ENCODE measurements around the gene KCNQ1OT1. TPM values are rescaled to one million over a fixed set of nuclear protein-coding genes. Genes with fewer than 3 reads are reported as not detected.

KCNQ1OT1 gene
- total and polyA plus RNA-seq, 10 donors = 0.02 to 3.1 (median 1.7) TPM

DNA sequence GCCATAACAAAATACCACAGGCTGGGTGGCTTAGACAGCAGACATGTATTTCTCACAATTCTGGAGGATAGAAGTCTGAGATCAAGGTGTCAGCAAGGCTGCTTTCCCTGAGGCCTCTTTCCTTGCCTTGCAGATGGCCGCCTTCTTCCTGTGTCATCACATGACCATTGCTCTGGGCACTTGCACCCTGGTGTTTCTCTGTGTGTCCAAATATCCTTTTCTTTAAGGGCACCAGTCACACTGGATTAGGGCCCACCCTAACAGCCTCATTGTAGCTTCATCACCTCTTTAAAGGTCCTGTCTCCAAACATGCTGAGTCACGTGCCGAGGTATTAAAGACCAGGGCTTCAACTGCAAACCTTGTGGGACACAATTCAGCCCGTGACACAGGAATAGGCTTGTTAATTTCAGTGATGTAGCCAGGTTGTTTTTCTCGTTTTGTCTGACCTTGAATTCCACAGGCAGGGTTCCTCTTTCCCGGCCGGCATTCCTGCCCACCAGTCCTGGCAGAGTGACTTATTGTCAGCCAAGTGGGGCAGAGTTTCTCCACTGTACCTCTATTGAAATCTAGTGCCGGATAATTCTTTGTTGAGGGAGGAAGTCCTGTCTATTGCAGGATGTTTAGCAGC lies 100.1 kb downstream of the KCNQ1OT1 start:
- Histone ChIP-seq H3K27me3 (replicated peaks in 1 of 7) (no peaks in the 10 kb centered on the region), H3K4me3 (no peak overlapping the region), H3K4me1 (no peaks in the 10 kb centered on the region), H3K27ac (peak overlapping the region in 2 of 8 donors; percentile 34 to 54), H3K36me3 (peaks cover 0 to 13% (median 0%) of the 10 kb centered on the region in 6 donors), H3K9me3 (peaks cover 3 to 35% (median 20%) of the 10 kb centered on the region in 8 donors)
- intact Hi-C loops (cut with DNase I; ENCODE audit: low total_unique reads) = no loop called here
- TF ChIP-seq, protein P1, sequence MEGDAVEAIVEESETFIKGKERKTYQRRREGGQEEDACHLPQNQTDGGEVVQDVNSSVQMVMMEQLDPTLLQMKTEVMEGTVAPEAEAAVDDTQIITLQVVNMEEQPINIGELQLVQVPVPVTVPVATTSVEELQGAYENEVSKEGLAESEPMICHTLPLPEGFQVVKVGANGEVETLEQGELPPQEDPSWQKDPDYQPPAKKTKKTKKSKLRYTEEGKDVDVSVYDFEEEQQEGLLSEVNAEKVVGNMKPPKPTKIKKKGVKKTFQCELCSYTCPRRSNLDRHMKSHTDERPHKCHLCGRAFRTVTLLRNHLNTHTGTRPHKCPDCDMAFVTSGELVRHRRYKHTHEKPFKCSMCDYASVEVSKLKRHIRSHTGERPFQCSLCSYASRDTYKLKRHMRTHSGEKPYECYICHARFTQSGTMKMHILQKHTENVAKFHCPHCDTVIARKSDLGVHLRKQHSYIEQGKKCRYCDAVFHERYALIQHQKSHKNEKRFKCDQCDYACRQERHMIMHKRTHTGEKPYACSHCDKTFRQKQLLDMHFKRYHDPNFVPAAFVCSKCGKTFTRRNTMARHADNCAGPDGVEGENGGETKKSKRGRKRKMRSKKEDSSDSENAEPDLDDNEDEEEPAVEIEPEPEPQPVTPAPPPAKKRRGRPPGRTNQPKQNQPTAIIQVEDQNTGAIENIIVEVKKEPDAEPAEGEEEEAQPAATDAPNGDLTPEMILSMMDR (IDR thresholded peaks at IDR 0.05 in 8 of 11, conservative IDR thresholded peaks at IDR 0.05 in 3 of 11) = no peak
- TF ChIP-seq POLR2A (IDR thresholded peaks at IDR 0.05) = no peak
- no peak for TF ChIP-seq POLR2AphosphoS5 (IDR thresholded peaks at IDR 0.05)
- WGBS, 5 donors = 73 to 84% (median 75%) methylated on average over 6 to 8 of the region's 8 CpGs
- DNase-seq = no peak

DNA sequence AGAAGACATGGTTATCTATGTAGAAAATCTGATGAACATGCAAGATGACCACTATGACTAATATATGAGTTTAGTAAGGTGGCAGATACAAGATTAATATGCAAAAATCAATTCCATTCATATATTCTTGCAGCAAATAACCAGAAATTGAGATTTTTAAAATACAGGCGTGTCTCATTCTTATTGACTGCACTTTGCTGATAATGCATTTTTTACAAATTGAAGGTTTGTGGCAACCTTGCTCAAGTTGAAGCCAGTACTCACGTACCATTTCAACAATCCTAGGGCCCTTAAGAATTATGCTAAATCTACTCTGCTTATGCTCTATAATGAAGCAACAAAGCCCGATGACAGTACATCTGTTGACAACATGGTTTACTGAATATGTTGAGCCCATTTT lies 104.6 kb downstream of the KCNQ1OT1 start:
- no peaks in the 10 kb centered on the region for H3K4me1 ChIP-seq
- TF ChIP-seq, protein P1 (IDR thresholded peaks at IDR 0.05 in 8 of 11, conservative IDR thresholded peaks at IDR 0.05 in 3 of 11) = no peak
- TF ChIP-seq POLR2A (IDR thresholded peaks at IDR 0.05) = no peak
- no peak for TF ChIP-seq POLR2AphosphoS5 (IDR thresholded peaks at IDR 0.05)
- WGBS, 5 donors = 86 to 95% (median 90%) methylated on average over 3 of the region's 3 CpGs

DNA sequence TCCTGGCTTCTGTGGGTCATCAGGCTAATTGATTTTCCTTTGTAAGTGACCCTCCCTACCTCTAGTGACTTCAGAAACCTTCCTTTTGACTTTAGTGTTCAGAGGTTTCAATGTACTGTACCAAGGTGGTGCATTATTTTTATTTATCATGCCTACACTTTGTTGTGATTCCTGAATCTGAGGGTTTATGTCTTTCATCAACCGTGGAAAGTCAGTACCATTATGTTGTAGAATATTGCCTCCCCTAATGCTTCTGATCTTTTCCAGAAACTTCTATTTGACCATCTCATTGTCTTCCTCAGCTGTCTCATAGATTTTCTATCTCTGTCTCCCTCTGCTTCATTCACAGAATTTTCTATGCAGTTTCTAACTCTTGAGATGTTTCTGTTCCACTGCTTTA lies 105.5 kb downstream of the KCNQ1OT1 start:
- no peak for DNase-seq
- Histone ChIP-seq H3K4me1 (no peaks in the 10 kb centered on the region), H3K4me3 (no peak overlapping the region), H3K27ac (no peak overlapping the region), H3K9me3 (peaks cover 3 to 42% (median 19%) of the 10 kb centered on the region in 8 donors), H3K27me3 (replicated peaks in 1 of 7) (no peaks in the 10 kb centered on the region), H3K36me3 (peaks cover 0 to 58% (median 0%) of the 10 kb centered on the region in 6 donors)
- WGBS, 5 donors = 88 to 100% (median 94%) methylated on average over 1 of the region's 1 CpG
- no peak for TF ChIP-seq POLR2A (IDR thresholded peaks at IDR 0.05)
- TF ChIP-seq POLR2AphosphoS5 (IDR thresholded peaks at IDR 0.05) = no peak
- TF ChIP-seq, protein P1 (IDR thresholded peaks at IDR 0.05 in 8 of 11, conservative IDR thresholded peaks at IDR 0.05 in 3 of 11) = no peak
- intact Hi-C loops (cut with DNase I; ENCODE audit: low total_unique reads) = no loop called here

More for the DNA sequence above, 104.6 kb downstream of the KCNQ1OT1 start:
- peaks cover 0 to 49% (median 0%) of the 10 kb centered on the region in 6 donors for H3K36me3 ChIP-seq
- H3K27ac ChIP-seq = no peak overlapping the region
- no peak overlapping the region for H3K4me3 ChIP-seq
- intact Hi-C loops (cut with DNase I; ENCODE audit: low total_unique reads) = no loop called here
- peaks cover 3 to 42% (median 19%) of the 10 kb centered on the region in 8 donors for H3K9me3 ChIP-seq
- no peaks in the 10 kb centered on the region for H3K27me3 ChIP-seq (replicated peaks in 1 of 7)
- DNase-seq = no peak

DNA sequence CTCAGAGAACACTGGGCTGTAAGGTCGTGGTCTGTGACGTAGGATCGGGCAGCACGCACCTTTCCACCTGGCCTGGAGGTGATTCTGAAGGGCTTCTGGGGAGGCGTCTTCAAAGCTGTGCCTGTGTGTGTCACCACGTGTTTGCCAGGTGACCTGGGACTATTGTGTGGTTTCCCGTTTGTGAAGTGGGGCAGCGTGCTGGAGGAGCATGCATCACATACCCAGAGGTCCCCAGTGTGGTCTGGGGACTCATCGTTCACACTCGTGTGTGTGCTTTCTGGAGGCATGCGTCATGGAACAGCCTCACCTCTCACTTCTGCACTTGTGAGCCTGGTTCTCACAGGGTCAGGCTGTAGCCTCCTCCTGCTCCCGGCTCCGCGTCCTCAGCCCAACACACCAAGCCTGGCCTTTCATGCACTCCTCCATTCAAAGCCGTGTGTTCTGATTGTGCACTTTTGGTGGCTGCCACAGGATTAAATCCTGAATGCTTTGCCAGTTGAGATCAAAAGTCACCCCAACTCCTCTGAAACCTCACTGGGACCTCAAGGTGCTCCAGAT lies 106.3 kb downstream of the KCNQ1OT1 start:
- Histone ChIP-seq H3K27me3 (replicated peaks in 1 of 7) (no peaks in the 10 kb centered on the region), H3K27ac (no peak overlapping the region), H3K4me1 (no peaks in the 10 kb centered on the region), H3K4me3 (no peak overlapping the region), H3K36me3 (peaks cover 0 to 66% (median 0%) of the 10 kb centered on the region in 6 donors), H3K9me3 (peaks cover 3 to 38% (median 17%) of the 10 kb centered on the region in 8 donors)
- intact Hi-C loops (cut with DNase I; ENCODE audit: low total_unique reads) = no loop called here
- no peak for DNase-seq
- TF ChIP-seq POLR2AphosphoS5 (IDR thresholded peaks at IDR 0.05) (no peak), POLR2A (IDR thresholded peaks at IDR 0.05) (no peak)
- TF ChIP-seq, protein P1 (IDR thresholded peaks at IDR 0.05 in 8 of 11, conservative IDR thresholded peaks at IDR 0.05 in 3 of 11) = no peak
- WGBS, 5 donors = 89 to 94% (median 93%) methylated on average over 15 of the region's 15 CpGs
